SKM-1 treated with dmso at 0.1 percent for 144 hours (cell line): ENCODE data around the gene CCDC171.

Experiments used
- DNase-seq: peaks from one replicate; lab custom pipeline; 2025; ENCODE audit not compliant: unreplicated experiment; lab: John Stamatoyannopoulos, UW

The CCDC171 gene

DNA sequence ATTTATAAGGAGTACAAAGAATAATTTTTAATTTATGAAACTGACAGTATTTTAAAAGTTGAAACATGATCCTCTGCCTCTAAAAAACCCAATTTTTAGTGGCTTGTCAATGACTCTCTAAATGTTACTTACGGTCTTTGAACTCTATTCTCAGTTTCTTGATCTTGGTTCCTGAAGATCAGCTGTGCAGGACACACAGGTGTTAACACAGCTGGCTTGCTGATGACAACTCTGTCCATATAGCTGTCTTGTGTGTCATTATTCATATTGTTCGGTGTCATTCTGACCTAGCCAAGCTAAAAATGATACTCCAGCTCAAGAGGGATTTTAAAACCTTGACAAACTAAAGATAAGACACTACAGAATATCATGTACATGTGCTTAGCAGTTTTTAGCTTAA, 314.5 kb downstream of the CCDC171 start:
- DNase-seq = no peak

DNA sequence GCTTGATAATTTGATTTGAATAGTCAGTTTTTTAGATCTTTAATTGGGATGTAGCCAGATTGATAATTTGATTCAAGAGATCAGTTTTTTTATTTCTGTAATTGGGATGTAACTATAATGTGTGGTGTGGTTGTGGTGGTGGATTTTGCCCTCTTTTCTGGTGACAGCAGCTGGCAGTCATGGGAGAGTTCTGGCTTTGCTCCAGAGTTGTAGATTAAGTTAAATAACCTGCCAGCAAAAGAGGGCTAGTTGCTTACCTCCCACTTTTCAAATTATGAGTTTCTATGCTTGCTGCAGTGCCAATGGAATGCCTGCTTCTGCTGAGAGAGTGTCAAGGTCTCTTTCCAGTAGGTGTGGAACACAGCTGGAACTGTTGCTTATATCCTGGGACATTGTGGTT, 315.1 kb downstream of the CCDC171 start:
- DNase-seq = no peak

DNA sequence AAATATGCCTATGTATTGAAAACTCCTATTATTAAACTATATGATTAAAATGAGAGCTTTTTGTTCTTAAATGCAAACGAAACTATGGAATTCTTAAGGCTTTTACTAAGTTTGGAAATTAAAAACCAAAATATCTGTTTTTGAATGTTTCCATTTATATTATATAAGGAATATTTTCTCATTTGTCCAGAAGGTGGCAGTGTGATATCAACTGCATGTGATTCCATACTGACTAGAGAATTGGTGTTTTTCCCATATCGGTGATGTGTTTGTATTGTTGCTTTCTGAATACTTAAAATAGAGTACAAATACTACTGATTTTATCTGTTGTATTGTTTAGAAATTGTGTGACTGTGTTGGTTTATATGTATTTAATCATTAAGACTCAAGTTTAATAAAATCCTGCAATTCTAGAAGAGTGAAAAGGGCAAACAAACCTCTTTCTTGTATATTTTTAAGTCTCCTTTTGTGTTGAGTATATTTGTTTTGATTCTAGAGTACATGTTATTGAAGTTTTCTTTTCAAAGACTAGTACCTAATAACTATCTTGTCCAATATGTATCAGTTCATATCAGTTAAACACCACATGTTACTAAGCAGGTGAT, 320.8 kb downstream of the CCDC171 start:
- peak; percentile 49 for DNase-seq

DNA sequence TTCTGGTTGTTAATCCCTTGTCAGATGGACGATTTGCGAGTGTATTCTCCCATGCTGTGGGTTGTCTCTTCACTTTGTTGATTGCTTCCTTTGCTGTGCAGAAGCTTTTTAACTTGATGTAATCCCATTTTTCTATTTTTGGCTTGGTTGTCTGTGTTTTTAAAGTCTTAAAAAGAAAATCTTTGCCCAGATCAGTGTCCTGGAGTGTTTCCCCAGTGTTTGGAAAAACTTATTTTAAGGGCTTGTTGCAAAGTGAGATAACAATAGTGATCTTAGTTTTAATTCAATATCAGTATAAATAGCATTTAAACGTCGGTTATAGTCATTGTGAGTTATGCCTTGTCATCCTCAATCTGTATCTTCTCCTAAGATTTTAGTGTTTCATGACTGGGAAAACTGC, 329.5 kb downstream of the CCDC171 start:
- DNase-seq = no peak

DNA sequence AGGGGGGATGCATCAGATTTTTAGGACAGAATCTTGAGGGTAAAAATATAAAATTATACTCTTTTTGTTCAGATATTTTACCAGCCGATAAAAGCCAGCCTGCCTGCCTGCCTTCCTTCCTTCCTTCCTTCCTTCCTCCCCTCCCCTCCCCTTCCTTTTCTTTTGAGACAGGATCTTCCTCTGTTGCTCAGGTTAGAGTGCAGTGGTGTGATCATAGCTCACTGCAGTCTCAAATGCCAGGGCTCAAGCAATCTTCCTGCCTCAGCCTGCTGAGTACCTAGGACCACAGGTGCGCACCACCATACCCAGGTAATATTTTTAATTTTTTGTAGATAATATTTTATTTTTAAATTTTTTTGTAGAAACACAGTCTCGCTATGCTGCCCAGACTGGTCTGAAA, 330.0 kb downstream of the CCDC171 start:
- DNase-seq = no peak

DNA sequence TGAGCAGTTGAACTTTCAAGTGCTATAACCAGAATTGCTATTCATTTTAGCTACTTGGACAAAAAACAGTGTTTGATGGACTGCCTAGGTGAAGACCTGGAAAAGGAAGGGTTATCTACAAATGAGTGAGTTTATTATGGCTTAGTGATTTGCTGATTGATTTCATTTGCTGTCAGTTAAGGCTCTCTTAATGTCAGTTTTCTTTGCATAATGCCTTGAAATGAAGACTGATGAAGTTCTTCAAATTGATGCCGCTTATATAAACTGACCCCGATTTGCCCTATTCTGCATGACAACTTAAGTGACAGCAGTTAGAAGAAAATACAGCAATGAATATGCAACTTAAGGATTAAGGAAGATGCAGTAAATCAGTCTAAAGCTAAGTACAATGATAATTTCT, 332.6 kb downstream of the CCDC171 start:
- no peak for DNase-seq

DNA sequence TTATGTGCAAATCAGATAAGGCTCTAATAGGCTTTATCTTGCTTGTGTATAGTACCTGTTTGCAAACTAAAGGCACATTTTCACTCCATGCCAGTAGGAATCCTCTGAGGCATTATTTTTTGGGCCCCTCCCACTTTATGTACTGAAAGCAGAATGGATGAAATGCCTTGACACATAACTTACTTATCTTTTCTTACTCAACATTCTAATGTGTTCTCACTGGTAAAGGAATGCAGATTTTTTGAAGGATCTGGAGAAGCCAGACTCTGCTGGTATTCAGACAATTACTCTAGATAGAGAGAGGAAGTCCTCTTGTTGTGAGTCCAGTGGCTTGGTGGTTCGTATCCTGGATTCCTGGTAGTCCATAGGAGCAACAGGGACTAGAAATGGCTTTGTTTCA, 336.7 kb downstream of the CCDC171 start:
- no peak for DNase-seq

DNA sequence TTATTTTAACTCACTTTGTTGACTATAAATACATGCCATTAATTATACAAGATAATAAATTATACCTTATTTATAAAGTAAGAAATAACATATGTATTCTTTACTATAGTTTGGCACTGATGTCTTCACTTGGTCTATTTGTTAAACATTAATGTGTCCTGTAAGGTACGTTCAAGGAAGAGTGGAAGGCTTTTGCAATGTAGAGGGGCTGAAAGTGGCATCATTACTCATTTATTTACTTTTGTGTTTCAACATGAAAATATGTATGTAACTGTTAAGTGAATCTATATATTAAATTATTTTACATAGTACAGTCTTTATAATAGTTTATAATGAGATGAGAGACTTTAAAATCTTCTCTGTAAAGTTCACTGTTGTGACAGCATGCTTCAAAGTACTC, 348.7 kb downstream of the CCDC171 start:
- no peak for DNase-seq

DNA sequence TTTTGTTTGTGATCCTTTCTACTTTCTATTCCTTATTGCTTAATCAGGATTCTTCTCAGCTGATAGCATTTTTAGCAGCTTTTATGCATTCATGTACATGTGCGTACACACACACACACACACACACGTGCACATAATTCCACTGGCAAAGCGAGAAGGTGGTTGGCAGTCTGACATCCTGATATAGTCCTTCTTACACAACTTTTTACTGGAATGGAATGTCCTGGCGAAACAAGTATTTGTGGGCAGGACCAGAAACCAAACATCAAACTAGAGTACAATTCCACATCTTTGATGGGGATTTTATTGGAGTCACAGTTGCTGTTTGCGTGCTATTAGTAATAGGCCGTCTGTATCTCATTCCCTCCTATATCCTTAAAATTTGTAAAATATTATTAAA, 356.5 kb downstream of the CCDC171 start:
- no peak for DNase-seq

DNA sequence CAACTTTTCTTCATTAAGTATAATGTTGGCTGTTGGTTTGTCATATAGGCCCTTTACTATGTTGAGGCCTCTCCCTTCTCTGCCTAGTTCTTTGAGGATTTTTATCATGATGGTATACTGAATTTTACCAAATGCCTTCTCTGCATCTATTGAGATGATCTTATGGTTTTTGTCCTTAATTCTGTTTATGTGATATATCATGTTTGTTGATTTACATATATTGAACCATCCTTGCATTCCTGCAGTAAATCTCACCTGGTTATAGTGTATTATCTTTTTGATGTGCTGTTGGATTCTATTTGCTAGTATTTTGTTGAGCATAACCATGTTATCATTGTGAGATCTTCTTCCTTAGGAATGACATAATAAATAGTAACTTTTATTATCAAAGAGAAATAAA, 362.9 kb downstream of the CCDC171 start:
- no peak for DNase-seq

DNA sequence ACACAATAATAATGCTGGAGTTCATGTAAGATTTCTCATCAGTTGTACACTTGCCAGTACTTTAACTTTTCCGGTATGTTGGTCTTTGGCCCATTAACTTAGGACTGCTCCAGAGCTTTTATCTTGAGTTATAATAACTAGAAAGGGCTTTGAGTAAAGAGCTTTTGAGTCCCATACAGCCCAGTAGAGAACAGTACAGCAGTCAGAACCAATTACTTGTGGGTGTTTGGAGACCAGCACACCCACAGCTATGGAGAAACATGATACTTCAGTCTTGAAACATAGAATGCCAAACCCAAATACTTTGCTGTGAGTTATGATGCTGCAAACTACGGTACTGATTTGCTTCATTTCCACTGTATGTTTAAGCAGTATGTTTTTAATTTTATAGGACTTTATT, 374.3 kb downstream of the CCDC171 start:
- DNase-seq = no peak

DNA sequence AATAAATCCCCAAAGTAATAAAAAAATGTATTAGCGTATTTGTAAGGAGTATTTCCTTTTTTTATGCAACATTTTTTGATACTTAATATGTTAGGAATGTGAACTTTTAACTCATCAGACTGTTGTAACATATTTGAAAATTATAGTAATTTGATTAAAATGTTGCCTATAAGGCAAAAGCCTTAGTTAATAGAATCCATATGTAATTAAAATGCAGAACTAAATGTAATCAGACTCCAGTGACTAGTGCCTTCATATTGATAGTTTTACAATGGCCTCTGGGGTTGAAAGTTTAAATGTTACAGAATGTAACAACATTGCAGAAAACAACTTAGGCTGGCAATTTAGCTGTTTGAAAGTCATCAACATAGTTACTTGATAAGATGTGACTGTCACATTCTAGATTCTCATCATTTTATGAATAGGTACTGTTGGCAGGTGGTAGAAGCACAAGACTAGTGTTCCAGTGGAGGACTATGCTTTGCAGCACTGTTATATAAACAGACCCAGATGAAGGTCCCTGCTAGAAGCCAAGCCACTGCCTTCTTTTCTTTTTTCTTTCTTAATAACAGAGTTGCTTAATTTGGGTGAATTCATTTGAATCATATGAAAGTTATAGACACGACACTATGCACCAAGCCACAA, 382.9 kb downstream of the CCDC171 start:
- no peak for DNase-seq

DNA sequence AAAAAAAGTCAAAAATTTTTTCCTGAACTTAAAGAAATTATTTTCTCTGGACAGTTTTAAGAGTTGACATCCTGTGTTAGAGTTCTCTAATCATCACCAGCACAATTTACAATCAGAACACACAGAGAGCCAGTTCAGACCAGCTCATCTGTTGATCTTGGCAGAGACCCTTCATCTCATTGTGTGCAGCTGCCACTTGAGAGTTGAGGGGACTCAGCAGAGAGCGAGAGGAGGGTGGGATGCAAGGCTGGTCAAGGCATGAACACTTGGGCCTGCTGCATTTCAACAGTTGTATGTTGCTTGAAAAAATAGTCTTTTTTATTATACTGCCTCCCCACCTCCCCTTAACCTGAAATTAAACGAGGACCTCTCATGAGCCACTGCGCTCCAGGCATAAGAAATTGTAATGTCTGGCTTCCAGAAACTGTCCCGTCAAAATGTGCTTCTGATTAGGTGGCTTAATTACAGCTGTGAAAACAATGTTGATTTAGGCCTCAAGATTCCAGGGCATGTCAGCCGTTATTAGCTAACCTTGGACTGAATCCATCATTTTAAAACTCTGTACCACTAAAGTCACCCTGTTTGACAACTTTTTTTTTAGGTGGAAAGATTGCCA, 383.6 kb downstream of the CCDC171 start:
- no peak for DNase-seq

DNA sequence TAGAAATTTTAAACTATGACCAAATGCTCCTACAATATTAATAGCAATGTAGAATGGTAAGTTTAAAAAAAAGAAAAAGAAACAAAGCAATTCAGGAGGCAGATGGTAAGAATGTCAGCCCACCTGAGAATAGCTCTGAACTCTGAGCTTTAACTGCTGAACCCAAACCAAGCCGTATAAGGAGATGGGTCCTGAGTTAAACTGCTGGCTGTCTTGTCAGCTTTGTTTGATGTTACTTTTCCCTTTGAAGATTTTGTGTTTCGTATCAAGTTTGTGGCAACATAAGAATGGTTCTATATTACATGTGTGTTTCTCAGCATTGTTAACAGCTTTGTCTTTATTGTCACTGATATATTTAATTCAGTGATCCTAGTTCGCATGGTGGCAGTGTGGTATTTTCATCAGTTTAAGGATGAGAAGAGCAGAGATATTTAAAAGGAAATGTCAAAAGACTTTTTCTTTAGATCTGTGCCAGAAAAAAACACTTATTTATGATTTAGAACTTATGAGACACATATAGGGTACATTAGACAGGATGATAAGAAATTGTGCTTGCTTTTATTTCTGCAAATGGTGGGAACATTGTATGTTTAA, 390.1 kb downstream of the CCDC171 start:
- DNase-seq = no peak

DNA sequence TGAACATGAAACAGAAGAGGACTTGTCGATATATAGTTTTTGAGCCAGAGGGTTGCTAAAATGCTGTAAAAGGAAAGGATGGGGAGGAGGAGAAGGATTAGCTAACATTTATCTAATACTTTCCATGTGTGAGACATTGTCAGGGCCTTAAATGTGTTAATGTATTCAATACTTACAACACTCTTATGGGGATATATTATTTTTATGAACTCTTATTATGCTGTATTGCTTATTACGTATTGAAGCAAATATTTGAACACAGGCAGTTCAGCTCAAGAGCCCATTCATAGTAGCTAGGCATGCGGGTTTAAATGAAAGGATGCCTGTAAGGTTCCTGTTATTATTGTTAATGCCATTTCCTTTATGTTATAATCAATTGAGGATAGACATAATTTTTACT, 391.5 kb downstream of the CCDC171 start:
- no peak for DNase-seq

DNA sequence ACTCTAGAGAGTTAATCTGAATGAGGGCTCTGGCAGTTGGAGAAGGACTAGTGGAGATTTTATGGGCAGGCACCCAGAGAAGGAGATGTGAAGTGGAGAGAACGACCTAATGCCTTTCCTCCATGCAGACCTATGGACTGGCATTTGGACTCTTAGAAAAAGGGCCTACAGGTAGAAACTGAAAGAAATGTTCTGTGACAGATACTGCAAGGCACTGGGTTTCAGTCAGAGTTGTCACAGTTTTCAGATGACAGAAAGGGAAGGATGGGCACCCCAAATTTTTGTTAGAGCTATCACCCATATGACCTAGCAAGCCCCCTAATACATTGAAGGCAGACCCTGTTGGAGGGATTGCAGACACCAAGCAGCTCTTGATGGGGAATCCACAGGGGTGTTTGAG, 406.8 kb downstream of the CCDC171 start:
- DNase-seq = no peak

DNA sequence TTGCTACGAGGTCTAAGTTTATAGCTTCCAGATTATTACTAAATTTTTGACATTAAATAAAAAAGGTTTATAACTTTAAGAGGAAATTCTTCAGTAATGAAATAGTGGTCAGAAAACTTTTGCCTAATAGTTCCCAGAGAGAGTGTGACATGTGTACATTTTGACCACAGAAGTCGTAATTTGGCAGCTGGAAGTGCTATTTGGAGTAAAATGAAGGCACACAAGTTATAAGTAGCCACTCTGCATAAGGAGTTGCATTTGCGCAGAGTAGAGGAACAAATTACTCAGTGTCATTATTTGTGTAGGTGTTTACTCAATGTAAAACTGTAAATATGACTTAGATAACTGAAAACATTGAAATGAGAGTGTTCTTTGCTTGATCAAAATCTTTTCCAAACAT, 408.4 kb downstream of the CCDC171 start:
- DNase-seq = no peak

DNA sequence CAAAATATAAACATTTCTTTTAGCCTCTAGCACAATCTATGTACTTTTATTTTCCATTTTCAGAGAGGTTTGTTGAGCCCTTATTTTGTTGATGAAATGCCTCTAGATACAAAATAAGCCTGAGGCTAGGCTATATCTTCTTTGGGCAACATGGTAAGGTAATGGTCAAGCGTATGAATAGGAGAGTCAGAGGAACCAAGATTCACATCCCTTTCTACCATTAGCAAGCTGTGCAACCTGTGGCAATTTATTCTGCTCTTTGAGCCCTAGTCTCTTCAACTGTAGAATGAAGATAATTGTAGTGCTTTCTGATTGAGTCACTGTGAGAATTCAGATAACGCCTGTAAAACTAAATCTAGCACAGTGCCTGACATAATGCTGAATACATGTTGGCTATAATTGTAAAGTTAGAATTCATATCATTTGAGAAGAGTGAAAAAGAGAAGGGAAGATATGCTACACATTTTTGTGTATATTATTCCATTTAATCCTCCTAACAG, 412.5 kb downstream of the CCDC171 start:
- no peak for DNase-seq

DNA sequence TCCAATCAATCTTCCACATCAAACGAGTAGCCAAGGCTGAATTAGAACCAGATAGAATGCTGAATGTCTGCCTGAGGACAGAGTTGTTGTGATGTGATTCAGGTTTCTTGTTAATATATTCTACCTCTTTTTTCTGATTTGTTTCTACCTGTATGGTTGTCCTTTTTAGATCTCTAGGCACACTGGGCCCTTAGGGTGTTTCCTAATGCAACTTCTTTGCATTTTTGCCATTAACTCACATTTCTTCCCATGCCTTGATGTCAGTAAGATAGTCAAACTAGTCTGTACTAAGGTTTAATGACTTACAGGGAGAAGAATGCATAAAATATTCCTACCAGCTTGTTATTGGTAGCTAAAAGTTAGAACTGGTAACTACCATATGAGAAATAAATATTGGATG, 413.6 kb downstream of the CCDC171 start:
- DNase-seq = no peak

DNA sequence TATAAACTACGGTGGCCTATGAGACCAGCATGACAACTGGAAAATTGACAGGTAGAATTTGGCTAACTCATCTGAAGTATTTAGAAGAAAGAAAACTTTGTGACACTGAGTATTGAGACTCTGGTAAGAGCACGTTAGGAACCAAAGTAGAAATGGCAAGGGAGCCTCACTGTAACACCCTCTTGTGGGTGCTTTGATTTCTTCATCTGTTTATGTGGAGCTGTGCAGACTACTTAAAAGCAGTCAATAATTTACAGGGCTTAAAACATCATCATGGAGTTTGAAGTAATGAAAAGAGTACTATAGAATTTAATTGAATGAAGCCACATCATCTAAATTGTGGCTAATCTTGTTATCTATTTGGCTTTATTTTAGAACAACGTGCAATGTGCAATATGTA, 414.2 kb downstream of the CCDC171 start:
- no peak for DNase-seq

DNA sequence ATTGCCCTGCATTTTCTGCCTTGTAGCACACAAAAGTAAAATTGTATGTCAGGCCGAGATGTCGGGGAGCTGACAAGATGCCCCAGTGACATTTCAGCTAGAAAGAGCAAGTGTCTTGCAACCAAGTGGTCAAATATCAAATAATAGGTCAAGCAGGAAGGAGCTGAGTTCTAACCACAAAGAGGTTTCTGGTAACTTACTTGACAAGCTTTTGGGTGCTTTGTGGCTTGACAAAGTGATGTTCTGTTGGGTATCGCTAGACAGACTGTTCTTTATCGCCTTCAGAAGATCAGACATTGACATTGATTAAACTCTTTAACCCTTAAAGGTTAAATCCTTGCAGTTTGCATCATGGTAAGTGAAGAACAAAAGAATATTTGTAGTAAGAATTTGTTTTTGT, 419.9 kb downstream of the CCDC171 start:
- no peak for DNase-seq

DNA sequence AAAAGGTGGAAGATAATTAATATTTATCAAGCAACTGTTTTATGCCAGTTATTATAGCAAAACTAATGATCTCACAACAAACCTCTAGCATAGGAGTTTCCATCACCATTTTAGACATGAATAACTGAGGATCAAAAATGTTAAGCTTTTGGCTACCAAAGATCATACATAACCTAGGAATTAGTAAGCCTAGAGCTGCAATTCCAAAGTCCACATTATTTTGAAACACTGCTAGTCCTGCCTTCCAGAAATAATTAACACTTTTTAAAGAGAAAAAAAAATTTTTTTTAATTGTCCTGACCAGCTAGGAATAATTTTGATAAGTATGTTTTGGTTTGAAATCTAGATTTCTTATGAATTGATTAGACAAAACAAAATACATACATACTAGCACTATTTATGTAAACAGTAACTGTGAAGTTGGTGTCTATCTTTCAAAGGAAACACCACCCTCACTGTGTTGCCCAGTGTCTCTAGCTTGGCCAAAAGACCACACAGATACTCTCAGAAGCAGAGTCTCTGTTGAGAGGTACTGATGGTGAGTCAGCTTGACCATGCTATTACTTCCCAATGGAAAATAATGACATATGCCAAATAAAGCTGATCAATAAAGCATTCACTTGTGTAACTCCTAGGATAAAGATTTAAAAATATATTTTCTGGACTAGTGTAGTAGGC, 422.4 kb downstream of the CCDC171 start:
- no peak for DNase-seq
